Hematopoietic multipotent progenitor cell treated with erythropoietin and hydrocortisone succinate and interleukin-3 and kit ligand, for 15 days (in vitro differentiated cells): ENCODE measurements around the gene HIBCH.
"Not testable (repeated sequence)": the region's sequence is repeated elsewhere in the genome, so short reads cannot be mapped to it uniquely, and the experiment has no call there.

Source experiments
- DNase-seq: peaks from one replicate; pipeline ENCODE4 v3.0.0-alpha.2; 2015; ENCODE audit warnings: low spot score

HIBCH gene

DNA sequence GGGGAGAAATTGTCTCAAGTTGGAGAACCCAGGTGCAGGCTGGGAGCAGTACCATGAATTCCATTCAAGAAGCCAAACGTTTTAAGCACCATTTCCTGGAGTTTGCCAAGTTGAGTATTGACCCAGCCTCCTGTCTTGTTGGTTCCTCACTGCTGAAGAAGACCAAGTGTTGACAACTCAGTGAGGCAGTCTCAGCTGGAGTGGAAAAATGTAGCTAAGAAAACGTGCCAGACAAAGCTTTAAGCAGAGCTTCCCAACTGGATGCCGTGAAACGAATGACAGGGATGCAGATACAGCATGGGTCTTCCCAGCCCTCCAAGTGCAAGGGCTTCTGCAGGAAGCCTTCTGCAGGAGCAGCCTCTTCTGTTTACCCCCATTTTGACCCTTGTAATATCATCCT, 23.0 kb upstream of the HIBCH start:
- DNase-seq, result no peak

DNA sequence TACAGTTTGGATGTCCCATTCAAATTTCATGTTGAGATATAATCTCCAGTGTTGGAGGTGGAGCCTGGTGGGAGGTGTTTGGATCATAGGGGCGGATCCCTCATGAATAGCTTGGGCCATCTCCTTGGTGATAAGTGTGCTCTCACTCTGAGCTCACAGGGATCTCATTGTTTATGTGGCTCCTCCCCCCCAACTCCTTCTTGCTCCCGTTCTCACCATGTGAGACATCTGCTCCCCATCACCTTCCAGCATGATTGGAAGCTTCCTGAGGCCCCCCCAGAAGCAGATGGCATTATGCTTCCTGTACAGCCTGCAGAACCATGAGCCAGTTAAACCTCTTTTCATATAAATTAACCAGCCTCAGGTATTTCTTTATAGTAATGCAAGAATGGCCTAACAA, 20.7 kb upstream of the HIBCH start:
- no peak for DNase-seq

DNA sequence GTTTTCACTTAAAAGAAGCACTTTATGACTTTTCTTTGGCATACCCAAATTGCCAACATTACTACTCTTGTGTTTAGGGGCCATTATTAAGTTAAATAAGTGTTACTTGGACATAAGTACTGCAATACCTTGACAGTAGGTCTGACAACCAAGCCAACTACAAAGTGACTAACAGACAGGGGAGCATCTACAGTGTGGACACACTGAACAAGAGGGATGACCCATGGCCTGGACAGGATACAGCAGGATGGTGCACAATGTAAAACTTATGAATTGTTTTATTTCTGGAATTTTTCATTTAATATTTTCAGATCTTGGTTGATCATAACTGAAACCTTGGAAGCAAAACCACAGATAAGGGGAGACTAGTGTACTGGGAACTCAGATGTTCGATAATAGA, 19.8 kb upstream of the HIBCH start:
- DNase-seq, result no peak

DNA sequence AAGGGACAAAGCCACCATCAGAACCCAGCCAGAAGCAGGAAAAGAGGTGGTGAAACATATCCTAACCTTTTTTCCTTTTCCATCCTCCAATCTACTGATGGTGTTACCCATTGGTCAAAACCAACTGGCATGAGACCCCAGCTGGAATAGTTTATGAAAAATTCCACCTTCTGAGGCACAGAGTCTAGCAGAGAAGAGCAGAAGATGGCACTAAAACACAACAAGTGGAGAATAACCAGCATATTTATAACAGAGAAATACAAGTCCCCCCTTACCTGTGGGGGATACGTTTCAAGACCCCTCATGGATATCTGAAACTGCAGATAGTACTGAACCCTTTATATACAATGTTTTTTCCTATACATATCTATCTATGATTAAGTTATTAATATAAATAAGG, 18.8 kb upstream of the HIBCH start:
- DNase-seq, result no peak

DNA sequence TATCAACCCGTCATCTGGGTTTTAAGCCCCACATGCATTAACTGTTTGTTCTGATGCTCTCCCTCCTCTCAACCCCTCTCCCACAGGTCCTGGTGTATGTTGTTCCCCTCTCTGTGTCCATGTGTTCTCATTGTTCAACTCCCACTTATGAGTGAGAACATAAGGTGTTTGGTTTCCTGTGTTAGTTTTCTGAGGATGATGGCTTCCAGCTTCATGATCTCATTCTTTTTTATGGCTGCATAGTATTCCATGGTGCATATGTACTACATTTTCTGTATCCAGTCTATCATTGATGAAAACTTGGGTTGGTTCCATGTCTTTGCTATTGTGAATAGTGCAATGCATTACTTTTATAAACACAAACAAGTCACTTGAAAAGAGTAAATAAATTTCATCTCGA, 16.8 kb upstream of the HIBCH start:
- no peak for DNase-seq

DNA sequence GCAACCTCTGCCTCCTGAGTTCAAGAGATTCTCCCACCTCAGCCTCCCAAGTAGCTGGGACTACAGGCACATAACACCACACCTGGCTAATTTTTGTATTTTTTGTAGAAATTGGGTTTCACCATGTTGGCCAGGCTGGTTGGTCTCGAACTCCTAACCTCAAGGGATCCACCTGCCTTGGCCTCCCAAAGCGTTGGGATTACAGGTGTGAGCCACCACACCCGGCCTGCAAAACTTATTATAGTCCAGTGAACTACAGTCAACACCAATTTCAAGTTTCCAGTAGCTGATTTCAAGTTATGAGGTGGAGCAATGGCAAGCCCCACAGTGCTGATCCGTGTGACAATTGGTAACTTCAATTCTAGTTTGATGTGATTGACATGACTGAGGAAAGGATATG, 16.0 kb upstream of the HIBCH start:
- not testable (repeated sequence) for DNase-seq

DNA sequence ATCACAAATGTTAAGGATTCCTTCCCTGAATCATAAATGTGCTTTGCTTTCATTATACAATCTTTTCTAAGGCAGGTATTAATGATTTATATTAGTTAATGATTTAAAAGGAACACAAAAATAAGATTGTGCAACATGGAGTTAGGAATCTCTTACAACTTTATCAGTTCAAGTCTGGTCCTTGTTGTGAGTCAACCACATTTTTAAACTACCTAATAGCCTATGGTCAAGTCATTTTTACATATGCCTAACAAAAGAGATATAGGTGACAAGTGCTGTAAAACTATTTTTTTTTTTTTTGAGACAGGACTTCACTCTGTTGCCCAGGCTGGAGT, 15.6 kb upstream of the HIBCH start:
- DNase-seq, result no peak

DNA sequence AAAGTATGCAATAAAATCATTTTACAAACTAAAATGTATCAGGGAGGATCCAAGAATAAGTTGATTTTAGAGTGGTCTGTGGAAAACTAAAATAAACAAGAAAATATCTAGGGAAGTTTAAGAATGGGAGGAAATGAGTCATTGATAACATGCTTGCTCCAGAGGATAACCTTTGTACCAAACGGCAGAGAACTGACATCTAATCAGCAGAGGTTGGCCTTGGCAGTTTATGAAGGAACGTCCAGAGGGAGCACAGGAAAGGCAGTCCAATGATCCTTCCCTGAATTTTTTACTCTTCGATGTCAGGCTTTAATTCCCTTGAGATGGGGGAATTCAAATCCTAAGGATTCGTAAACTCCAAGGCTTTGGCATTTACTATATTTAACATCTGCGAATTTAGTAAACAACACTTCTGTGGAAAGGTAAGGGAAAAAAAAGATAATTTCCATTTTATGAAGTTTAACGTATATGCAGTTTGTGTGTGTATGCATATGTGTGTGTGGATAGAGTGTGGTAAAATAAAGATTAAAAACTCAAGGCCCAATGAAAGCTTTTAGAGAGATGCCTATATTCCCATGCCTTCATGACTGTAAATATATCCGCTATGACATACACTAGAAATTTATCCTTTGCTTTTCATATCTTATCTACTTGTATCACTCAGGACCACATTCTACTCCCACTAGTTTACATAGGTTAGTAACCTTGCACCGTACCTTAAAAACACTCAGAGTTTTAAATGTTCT, 15.0 kb upstream of the HIBCH start:
- DNase-seq, result no peak

DNA sequence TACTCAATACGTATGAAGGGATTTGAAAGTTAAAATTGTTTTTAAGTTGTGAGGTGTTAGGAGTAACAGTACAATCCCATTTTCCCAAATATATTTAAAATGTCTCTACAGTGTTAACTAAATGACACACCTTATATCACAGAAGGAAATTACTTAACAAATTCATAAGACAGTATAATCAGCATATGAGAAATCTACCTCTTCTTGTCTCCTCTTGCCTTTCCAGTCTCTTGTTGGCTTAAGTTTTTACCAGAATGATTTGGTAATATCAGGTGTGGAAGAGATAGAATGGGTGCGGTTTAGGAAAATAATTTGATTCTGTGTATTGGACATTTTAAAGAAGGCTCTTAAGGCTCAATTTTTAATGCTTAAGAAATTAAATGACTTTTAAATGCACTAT, 14.3 kb upstream of the HIBCH start:
- DNase-seq, result no peak

DNA sequence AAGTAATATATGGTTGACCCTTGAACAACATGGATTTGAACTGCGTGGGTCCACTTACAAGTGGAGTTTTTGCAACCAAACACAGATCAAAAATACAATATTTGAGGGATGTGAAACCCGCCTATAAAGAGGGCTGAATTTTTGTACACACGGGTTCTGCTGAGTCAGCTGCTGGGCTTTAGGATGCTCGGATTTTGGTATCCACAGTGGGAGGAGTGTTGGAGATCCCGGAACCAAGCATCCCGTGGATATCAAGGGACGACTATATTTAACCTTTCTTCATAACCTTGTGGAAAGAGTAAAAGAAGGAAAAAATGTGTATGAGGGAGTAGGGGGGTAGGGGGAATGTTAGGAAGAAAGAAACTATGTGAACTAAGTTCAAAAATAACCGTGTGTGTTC, 13.8 kb upstream of the HIBCH start:
- DNase-seq, result no peak

DNA sequence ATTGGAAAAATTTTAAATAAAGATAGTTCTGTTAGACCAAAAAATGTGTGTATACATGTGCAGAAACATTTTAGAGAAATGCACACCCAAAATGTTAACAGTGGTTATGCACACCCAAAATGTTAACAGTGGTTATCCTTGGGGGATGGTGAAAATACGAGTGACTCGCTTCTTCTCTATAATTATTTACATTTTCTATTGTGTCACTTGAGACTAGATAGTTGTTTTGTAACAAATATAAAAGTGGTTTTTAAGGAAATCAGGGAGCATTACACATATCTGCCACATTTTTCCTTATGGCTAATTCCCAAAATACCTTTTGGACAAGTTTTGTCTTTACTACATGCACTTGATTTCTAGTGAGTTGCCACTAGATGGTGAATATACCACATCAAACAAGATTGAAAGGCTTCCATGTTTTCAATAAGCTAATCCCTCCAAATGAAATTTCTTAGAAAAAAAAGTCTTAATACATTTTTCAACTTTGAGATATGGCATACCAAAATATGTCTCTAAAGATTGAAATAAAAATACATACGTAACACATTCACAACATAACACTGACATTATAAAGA, 9.0 kb upstream of the HIBCH start:
- DNase-seq, result no peak

DNA sequence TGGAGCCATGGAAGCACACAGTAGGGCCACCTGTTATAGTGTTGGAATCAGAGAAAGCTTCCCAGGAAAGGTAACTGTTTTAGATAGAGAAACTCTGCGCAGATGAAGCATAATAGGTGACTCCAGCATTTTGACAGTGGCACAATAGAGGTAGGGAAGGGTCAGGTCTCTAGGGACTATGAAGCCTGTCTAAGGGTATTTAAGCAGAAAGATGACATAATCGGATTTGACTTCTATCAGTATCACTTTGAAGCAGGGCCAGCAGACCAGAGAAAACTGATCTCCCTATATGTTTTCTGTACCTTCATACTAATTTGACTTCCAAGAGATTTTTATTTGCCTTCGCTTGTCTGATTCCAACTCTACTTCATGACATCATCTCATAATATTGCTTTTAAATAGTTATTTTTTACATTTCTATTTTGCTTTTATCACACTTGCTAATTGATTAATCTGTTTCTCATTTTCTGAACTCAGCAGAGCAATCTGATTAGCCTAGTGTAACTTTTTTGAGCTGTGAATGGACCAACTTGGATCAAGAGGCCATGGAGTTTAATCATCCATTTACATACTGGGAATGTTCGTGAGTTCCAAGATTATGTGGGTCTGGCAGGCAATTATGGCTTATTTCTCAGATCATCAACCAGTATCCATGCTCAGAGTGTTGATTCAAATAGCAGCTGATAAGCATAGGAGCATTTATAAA, 8.4 kb upstream of the HIBCH start:
- DNase-seq, result no peak

DNA sequence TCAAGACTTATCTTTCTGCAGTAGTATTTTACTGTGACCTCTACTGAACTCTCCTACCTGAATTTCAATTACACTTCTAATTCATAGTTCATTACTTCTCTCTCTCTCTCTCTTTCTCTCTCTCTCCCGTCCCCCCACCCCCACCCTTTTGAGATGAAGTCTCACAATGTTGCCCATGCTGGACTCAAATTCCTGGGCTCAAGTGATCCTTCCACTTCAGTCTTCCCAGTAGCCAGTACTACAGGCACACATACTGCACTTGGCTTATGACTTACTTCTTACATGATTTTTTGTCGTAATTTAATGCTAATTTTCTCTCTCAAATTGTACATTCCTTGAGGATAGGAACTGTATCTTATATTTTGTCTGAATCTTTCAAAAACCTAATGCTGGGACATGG, 6.0 kb upstream of the HIBCH start:
- DNase-seq, result no peak

DNA sequence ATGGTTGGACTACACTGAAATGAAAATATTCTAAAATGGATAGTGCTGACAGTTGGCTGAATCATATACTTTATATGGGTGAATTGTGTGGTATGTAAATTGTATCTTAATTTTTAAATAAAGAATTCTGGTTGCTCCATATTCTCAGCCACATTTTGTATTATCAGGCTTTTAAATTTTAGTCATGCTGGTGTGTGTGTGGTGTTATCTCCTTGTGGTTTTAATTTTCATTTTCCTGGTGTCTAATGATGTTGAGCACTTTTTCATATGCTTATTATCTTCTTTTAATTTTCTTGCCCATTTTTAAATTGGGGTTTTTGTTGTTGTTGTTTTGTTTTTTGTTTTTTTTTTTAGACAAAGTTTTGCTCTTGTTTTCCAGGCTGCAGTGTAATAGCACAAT, 3.8 kb upstream of the HIBCH start:
- no peak for DNase-seq

DNA sequence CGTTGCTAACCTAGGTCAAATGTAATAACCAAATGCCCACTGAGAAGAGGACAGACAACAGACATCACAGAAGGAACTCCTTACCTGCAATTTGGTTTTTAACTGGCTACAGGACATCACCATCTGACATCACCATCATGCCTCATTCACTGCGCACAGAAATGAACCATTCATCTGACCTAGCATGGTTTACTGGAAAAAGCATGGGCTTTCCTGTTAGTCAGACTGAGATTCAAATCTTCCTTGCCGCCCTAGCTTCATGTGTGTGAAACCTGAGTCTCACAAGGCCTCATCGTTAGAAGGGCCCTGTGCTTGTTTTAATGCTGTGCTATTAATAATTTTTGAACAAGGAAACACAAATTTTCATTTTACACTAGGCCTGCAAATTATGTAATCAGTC, 1.1 kb upstream of the HIBCH start:
- no peak for DNase-seq

DNA sequence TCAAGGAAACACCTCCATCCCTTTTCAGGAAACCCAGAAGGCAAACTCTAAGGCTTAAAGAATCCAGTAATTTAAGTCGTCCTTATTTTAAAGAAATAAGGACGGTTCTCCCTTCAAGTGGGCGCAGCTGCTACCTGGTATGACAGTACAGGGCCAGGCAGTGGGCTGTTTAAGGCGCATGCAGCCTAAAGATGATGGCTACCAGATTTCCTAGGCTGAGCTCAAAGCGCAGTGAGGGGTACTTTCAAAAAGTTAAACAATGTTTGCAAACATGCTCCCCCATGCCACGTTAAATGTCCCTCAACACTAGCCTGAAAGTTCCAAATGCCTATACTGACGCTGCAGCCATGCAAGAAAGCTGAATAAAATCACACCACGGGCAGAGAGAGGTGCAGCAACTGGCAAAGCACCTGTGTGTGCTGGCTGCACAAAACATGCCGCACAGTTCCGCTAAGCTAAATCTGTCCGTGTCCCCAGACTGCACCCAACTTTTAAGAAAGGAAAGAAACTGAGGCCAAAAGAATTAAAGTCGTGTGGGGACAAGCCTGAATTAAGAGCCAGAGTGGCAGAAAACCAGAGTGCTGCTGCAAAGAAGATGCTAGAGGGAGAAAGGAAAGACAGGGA, 583 bp downstream of the HIBCH start:
- DNase-seq, result no peak

DNA sequence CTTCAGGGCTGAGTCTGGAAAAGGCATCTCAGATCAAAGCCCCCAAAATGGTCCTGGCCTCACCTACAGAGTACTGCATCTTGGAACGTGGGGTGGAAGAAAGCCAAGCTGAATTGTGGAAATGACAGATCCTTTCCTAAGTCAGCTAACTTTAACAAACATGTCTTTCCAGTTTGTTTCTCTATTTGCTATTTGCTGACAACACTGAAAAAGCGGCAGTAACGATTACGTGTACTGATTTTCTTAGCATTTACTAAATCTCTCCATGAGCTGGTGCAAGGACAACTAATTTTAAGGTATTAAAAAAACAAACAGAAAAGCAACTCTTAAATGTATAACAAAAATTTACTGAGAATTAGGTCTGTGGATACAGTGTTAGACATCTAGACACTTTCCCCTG, 1.1 kb downstream of the HIBCH start:
- no peak for DNase-seq

DNA sequence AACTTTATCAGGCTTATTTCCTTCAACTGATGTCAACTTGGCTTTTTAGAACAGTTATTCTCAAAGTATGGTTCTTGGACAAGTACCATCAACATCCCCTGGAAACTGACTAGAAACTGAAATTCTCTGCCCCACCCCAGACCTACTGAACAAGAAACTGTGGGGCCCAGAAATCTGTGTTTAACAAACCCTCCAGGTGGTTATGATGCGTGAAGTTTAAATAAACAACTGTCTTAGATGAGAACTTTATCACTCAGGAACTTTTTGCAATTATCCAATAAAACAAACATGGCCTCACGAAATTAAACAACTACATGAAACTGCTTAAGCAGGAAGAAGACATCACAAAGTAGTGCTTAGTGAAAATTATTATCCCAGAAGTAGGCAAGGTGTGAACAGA, 4.4 kb downstream of the HIBCH start:
- DNase-seq, result no peak

DNA sequence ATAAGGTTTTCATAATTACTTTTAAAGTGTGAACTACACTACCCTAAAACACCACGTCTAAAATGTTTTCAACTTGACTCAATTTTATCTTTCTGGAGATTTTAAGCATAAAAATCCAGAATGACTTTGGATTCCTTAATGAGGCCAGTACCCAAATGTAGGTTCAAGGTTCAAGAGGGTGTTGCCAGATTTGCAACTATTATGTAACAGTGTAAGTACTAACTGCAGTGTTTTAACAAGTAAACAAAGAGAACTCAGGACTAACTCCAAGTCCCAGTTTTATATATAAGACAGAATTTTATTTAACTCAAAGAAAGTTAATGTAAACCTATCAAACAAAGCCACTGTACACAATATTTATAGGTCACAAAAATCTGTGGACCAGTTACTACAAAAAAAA, 5.7 kb downstream of the HIBCH start:
- DNase-seq, result no peak

DNA sequence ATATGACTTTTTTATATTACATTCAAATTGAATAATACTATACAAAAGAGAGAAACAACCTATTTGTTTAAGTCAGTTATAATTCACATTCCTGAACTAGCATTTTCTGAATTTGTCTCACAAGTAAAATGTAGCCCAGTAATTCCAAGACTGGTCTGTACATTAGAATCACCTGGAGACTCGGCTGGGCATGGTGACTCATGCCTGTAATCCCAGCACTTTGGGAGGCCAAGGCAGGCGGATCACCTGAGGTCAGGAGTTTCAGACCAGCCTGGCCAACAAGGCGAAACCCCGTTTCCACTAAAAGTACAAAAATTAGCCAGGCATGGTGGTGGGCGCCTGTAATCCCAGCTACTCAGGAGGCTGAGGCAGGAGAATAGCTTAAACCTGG, 7.0 kb downstream of the HIBCH start:
- not testable (repeated sequence) for DNase-seq

DNA sequence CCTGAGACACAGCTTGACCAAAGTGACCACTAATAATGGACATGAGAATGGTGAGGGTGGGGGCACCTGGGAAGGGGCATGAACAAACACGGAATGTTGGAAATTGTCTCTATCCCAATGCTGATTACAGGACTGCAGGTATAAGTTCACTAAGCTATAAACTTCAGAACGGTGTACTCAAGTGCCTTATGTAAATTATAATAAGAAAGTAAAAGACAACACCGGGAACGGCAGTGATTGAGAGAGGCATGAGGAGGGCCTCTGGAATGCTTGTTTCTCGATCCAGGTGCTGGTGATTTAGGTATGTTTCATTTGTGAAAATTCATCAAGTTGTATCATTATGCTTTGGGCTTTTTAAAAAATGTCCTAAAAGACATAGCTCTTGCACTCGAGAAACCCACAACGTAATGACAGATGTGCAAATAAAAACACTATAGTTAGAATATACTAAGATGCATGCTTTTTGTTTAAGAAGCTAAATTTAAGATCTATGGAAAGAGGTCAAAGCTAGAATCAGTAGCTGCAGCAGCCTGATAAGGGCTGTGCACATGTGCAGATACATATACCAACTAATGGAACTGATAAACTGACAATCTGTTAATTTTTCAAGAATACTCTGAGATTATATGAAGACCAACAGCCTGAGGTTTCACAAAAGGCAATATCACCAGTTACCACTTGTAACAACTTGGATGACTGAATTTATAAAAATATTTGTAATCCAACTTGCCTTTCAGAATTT, 7.6 kb downstream of the HIBCH start:
- DNase-seq, result no peak

DNA sequence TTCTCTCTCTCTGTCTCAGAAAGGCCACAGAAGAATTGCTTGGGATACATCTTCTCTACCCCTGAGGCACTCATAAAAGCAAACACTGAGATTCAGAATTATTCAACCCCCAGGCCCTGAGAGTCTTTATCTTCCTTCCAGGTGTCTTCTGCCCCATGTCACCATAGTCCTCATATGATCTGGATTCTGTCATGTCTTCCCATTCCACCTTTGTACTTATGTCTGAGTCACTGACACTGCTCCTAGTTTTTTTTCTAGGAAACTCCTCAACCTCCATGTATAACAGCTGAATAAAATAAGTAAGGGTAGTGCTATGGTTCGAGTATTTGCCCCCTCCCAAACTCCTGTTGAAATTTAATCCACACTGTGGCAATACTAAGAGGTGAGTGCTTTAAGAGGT, 11.6 kb downstream of the HIBCH start:
- DNase-seq, result no peak

DNA sequence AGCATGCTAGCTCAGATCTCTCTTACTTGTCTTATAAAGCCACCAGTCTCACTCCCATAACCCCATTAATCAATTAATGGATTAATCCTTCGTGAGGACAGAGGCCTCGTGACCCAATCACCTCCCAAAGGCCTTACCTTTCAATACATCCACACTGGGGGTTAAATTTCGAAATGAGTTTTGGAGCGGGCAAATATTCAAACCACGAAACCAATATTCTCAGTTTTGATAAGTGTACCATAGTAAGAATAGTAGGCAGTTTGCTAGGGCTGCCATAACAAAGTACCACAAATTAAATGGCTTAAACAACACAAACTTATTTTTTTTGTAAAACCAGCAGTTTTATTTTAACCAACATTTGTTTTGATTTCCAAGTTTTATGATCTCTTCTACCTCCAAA, 15.2 kb downstream of the HIBCH start:
- no peak for DNase-seq
